HFFc6 (cell line): ENCODE data around the gene FAF2. TPM values are rescaled to one million over a fixed set of nuclear protein-coding genes. Genes with fewer than 3 reads are reported as not detected.

ENCODE experiments used
- DNase-seq: peaks from one replicate; pipeline ENCODE4 v3.0.0-alpha.2; 2018
- H3K27ac Mint-ChIP-seq: 2 replicates; pipeline ENCODE4 v1.8.0; 2020; ENCODE audit warnings: mild to moderate bottlenecking, mixed read lengths
- H3K27me3 Mint-ChIP-seq: 2 replicates; pipeline ENCODE4 v1.8.0; 2021; ENCODE audit warnings: mild to moderate bottlenecking, moderate library complexity, mixed read lengths; ENCODE audit not compliant: insufficient read depth
- H3K36me3 Mint-ChIP-seq: 2 replicates; pipeline ENCODE4 v1.8.0; 2021; ENCODE audit warnings: low read depth, mixed read lengths
- H3K4me1 Mint-ChIP-seq: 2 replicates; pipeline ENCODE4 v1.8.0; 2020; ENCODE audit warnings: low read depth, mixed read lengths
- H3K4me3 Mint-ChIP-seq: 2 replicates; pipeline ENCODE4 v1.8.0; 2020; ENCODE audit warnings: mild to moderate bottlenecking, moderate library complexity, mixed read lengths
- H3K9me3 Mint-ChIP-seq: 2 replicates; pipeline ENCODE4 v1.8.0; 2020; ENCODE audit warnings: mild to moderate bottlenecking, mixed read lengths
- CTCF ChIP-seq: fragments of 200-600 bp; sonication (generic); IDR thresholded peaks from 2 replicates; pipeline ENCODE4 v1.5.0; 2021; ENCODE audit warnings: antibody characterized with exemption, mild to moderate bottlenecking
- total RNA-seq, 6 experiments: library from RNA; stranded (reverse); fragmentation: NEBNext Ultra II Directional; extraction: Animal tissue kit (Norgen Biotek cat#: 25700); gene quantifications; 2 replicates in 1 of 6; 3 replicates in 5 of 6; pipeline ENCODE4 v1.2.3, GENCODE V29; 2021

Gene FAF2
- total RNA-seq, 6 experiments from 2014 or later, result 43.4 to 53.1 (median 49.3) TPM

GRCh38 chr5:176427971-176428370 lies 20.2 kb upstream of the FAF2 start:
- H3K4me1 Mint-ChIP-seq, result peaks cover 8% of the 10 kb centered on the region; the same call in 1 of the 2 replicates
- no peak for TF ChIP-seq CTCF
- H3K9me3 Mint-ChIP-seq, result no peaks in the 10 kb centered on the region
- H3K36me3 Mint-ChIP-seq, result no peaks in the 10 kb centered on the region
- peaks cover 8% of the 10 kb centered on the region for H3K27me3 Mint-ChIP-seq
- no peak for DNase-seq
- H3K4me3 Mint-ChIP-seq, result no peak overlapping the region
- H3K27ac Mint-ChIP-seq, result no peak overlapping the region

GRCh38 chr5:176429972-176430371 lies 18.2 kb upstream of the FAF2 start:
- peaks cover 4% of the 10 kb centered on the region for H3K27me3 Mint-ChIP-seq
- no peak overlapping the region for H3K27ac Mint-ChIP-seq
- TF ChIP-seq CTCF, result no peak; the same call in 1 of the 2 replicates
- H3K36me3 Mint-ChIP-seq, result no peaks in the 10 kb centered on the region
- H3K9me3 Mint-ChIP-seq, result no peaks in the 10 kb centered on the region
- H3K4me3 Mint-ChIP-seq, result no peak overlapping the region
- no peak for DNase-seq
- peaks cover 8% of the 10 kb centered on the region; the same call in 1 of the 2 replicates for H3K4me1 Mint-ChIP-seq

GRCh38 chr5:176432707-176433106 lies 15.5 kb upstream of the FAF2 start:
- Mint-ChIP-seq H3K36me3 (no peaks in the 10 kb centered on the region), H3K27ac (no peak overlapping the region), H3K4me1 (peaks cover 13% of the 10 kb centered on the region), H3K9me3 (no peaks in the 10 kb centered on the region), H3K27me3 (peaks cover 6% of the 10 kb centered on the region), H3K4me3 (no peak overlapping the region)
- DNase-seq, result no peak
- TF ChIP-seq CTCF, result no peak

- H3K9me3 Mint-ChIP-seq, result no peaks in the 10 kb centered on the region
- peak overlapping the region; percentile 65 for H3K4me3 Mint-ChIP-seq
- peaks cover 24% of the 10 kb centered on the region for H3K4me1 Mint-ChIP-seq
- no peak for TF ChIP-seq CTCF
- H3K27me3 Mint-ChIP-seq, result peaks cover 7% of the 10 kb centered on the region
- H3K36me3 Mint-ChIP-seq, result no peaks in the 10 kb centered on the region
- peak overlapping the region; percentile 5; the same call in 1 of the 2 replicates for H3K27ac Mint-ChIP-seq
- no peak for DNase-seq
Observed at GRCh38 chr5:176436656-176437055, 11.5 kb upstream of the FAF2 start.

GRCh38 chr5:176438959-176439757 lies 9.0 kb upstream of the FAF2 start:
- DNase-seq, result peak; percentile 63
- H3K9me3 Mint-ChIP-seq, result no peaks in the 10 kb centered on the region
- H3K4me3 Mint-ChIP-seq, result no peak overlapping the region
- no peak for TF ChIP-seq CTCF
- H3K27ac Mint-ChIP-seq, result no peak overlapping the region
- peaks cover 30% of the 10 kb centered on the region for H3K4me1 Mint-ChIP-seq
- H3K27me3 Mint-ChIP-seq, result peaks cover 10% of the 10 kb centered on the region
- H3K36me3 Mint-ChIP-seq, result no peaks in the 10 kb centered on the region
